GM21390 (cell line): ENCODE measurements around the gene HTR4.
"Not testable (repeated sequence)": the region's sequence is repeated elsewhere in the genome, so short reads cannot be mapped to it uniquely, and the experiment has no call there.

Source experiments
- ATAC-seq: cut with Tn5 transposase; IDR thresholded peaks from one replicate; pipeline ENCODE4 v1.9.1; 2021; ENCODE audit not compliant: unreplicated experiment

The HTR4 gene

GRCh38 chr5:148484651-148485050 lies 169.7 kb downstream of the HTR4 start:
- no peak for ATAC-seq

GRCh38 chr5:148483750-148484149 lies 170.6 kb downstream of the HTR4 start:
- ATAC-seq: no peak

- ATAC-seq: peak; percentile 90
These were observed 171.4 kb downstream of the HTR4 start for GRCh38 chr5:148482697-148483462.

- no peak for ATAC-seq
These were observed 172.1 kb downstream of the HTR4 start for GRCh38 chr5:148482196-148482595.

- ATAC-seq: no peak
These were observed 176.9 kb downstream of the HTR4 start for GRCh38 chr5:148477429-148477828.

GRCh38 chr5:148476302-148476701 lies 178.0 kb downstream of the HTR4 start:
- no peak for ATAC-seq

- ATAC-seq: no peak
These were observed 180.3 kb downstream of the HTR4 start for GRCh38 chr5:148474025-148474511.

DNA sequence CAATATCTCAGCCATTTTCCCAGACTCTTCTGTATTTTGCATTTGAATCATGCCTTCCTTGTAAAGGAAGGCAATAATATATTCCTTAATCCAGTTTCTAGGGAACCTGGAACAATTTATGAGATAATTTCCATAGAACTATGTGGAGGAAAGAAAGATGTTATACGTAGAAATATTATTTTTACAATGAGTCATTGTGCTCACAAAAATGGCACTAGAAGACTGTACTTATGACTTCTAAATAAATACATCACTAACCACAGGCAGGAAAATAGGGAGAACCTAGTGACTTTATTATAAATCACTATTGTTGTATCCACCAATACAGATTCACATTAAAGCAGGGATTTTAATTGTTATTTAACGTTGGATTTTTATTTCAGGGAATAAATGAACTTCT lies 182.9 kb downstream of the HTR4 start:
- ATAC-seq: no peak

- no peak for ATAC-seq
These were observed 184.8 kb downstream of the HTR4 start for GRCh38 chr5:148469501-148469935.

- not testable (repeated sequence) for ATAC-seq
These were observed 185.6 kb downstream of the HTR4 start for GRCh38 chr5:148468746-148469145.

- ATAC-seq: no peak
These were observed 186.4 kb downstream of the HTR4 start for GRCh38 chr5:148467958-148468357.

GRCh38 chr5:148466236-148466580 lies 188.1 kb downstream of the HTR4 start:
- ATAC-seq: no peak

DNA sequence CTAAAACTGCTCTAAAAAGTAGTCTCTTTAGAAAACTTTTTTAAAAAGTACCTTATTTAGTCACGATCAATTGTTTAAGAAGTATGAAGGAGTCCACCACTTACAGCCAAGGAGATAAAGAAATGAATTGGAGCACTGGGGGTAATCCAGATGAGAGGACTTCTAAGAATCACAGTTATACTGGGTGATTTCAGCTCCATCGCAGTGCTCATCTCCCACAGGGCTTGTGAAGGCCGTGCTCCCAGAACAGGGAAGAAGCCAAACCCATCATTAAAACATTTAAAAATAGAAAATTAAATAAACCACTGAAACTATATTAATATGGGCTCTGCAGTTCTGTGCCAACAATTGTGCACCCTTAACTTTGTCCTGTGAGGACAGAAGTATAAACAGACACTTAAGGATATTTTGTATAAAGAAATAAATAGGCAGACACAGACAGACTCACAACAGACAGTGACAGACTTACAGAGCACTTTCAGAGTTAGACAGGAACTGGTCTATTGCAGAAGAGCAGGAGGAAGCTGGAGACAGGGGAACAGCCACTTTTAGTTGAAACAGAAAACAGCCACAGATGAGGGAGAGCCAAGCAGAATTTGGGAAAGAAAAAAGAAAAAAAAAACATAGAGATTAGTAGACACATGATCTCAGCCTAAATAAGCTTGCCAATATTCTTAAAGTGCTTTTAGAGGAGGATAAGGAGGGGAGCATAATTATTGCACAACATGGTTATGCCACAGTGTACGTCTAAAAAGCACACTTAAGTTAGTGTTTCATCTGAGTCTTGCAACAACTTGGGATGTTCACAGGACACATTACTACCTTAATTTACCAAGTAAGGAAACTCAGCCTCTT lies 188.7 kb downstream of the HTR4 start:
- no peak for ATAC-seq

DNA sequence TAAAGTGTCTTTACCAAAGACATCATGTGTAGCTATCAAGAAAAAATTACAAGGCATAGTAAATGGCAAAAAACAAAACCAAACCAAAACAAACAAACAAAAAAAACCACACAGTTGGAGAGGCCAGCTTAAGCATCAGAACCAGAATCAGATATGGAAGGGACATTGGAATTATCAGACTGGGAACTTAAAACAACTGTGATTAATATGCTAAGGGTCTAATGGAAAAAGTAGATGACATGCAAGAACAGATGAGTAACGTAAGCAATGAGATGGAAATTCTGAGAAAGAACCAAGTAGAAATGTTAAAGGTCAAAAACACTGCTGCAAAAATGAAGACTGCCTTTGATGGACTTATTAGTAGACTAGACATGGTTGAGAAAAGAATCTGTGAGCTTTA lies 194.7 kb downstream of the HTR4 start:
- no peak for ATAC-seq

- ATAC-seq: no peak
These were observed 196.1 kb downstream of the HTR4 start for GRCh38 chr5:148458036-148458888.

DNA sequence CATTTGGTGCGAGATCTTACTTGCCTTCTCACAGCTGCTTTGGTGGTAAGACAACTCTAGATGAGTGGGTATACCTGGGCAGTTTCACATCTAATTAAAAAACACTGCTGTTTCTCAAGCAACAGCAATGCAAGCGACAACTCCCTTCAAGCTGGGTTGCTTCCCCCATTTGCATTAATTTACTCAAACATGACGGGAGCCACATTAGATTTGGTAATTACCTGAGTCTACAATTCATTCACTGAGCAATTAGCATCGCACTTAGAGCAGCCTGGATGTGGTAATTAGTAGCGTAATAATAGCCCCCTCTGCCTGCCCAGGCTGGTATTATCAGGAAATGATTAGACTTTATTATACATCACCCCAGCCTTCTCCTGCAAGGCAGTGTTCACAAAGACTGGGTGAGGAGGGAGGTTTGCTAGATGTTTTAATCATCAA lies 197.1 kb downstream of the HTR4 start:
- peak; percentile 75 for ATAC-seq

- no peak for ATAC-seq
These were observed 199.1 kb downstream of the HTR4 start for GRCh38 chr5:148455185-148455584.

- no peak for ATAC-seq
These were observed 199.8 kb downstream of the HTR4 start for GRCh38 chr5:148454576-148454975.

DNA sequence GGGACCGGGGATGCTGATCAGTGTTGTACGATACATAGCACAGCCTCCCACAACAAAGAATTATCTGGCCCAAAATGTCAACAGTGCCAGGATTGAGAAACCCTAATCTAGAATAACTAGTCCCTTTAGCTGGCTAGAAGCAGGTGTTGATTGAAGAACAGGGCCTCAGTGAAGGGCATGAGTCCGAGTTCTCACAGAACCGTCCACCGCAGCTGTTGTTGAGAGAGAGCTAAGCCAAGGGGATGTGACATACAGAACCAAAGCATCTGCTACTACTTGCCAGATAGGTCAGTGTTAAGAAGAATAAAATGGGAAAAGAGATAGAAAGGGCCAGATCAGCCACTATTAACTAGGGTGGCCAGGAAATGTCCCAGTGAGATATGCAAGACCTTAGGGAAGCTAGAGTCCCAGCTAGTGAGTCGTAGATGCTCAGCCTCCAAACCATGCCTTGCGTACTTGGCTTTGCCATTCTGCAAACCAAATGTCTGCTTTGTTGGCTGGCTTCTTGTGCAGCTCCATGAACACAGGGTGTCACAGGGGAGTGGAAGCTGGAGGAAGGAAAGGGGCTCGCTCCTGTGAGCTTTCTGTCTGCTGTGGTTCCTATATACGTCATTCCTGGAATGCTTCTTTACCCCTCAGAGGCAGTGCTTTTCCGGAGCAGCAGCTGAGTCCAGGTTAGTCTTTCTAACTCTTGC lies 201.7 kb downstream of the HTR4 start:
- no peak for ATAC-seq

GRCh38 chr5:148446611-148447010 lies 207.7 kb downstream of the HTR4 start:
- no peak for ATAC-seq
